Measurements from ENCODE around the gene PTPN23. TPM values are rescaled to one million over a fixed set of nuclear protein-coding genes. Genes with fewer than 3 reads are reported as not detected.

The PTPN23 gene
- total and polyA plus RNA-seq, 2 of the 8 experiments (the other 6 are each of a cell fraction or from before 2014, with no cell fraction given): 2.9 to 46.7 TPM

GRCh38 chr3:47427866-47428265 lies 47.0 kb downstream of the PTPN23 start:
- H2BK5ac ChIP-seq (ENCODE audit: low read depth, low read length): no peak overlapping the region
- H3K56ac ChIP-seq (replicated peaks; ENCODE audit: insufficient read length, low read depth, low read length): no peak overlapping the region
- H3K14ac ChIP-seq (ENCODE audit: insufficient read length): no peak overlapping the region
- H2AK5ac ChIP-seq (ENCODE audit: low read depth, low read length): no peak overlapping the region
- H3K4ac ChIP-seq (replicated peaks; ENCODE audit: insufficient read length, low read depth, low read length): no peak overlapping the region
- no peak overlapping the region for H3K18ac ChIP-seq (ENCODE audit: extremely low read depth, low read length)
- FAIRE-seq: no peak
- H2BK12ac ChIP-seq (ENCODE audit: low read depth, low read length): no peak overlapping the region
- no peaks in the 10 kb centered on the region for H3K27me3 ChIP-seq (replicated peaks in 1 of 4; ENCODE audit: control insufficient read depth in 3 of 4, extremely low read depth in 1 of 4, insufficient read depth in 3 of 4, low read length in 3 of 4)
- H4K91ac ChIP-seq (replicated peaks; ENCODE audit: insufficient read length, low read length): no peak overlapping the region
- no peak overlapping the region for H3K4me2 ChIP-seq (ENCODE audit: insufficient read depth in 1 of 2, low read depth in 2 of 2, low read length in 2 of 2)
- ChIA-PET CTCF (ENCODE audit: partially characterized antibody) (interaction anchor here (1.2 to 1.5 kb wide), 3 partner anchors 9 to 48 kb away, joined by 3 to 5 read pairs (median 4); partner anchors contain the start of gene SCAP), POLR2A (ENCODE audit: partially characterized antibody) (no interaction called here)
- no peak for DNase-seq (ENCODE audit: low read depth in 1 of 2, low spot score in 2 of 2)
- H3K4me1 ChIP-seq (replicated peaks in 1 of 4; ENCODE audit: control insufficient read depth in 3 of 4, insufficient read depth in 4 of 4, low read length in 3 of 4): peaks cover 0 to 3% (median 0%) of the 10 kb centered on the region in 4 experiments; a peak in 1 of 7 replicates
- H3K9ac ChIP-seq (replicated peaks in 1 of 4; ENCODE audit: extremely low read depth in 1 of 4, low read depth in 3 of 4, low read length in 3 of 4): no peak overlapping the region
- peaks cover 9 to 27% (median 18%) of the 10 kb centered on the region in 4 experiments; a peak in 7 of 8 replicates for H3K36me3 ChIP-seq (ENCODE audit: control insufficient read depth in 2 of 4, insufficient read depth in 4 of 4, low read length in 3 of 4)
- 91% methylated on average over 6 of the region's 6 CpGs; no CpG with 5 or more reads in 1 of the 2 experiments for WGBS, 2 experiments (ENCODE audit: extremely low coverage in 1 of 2, insufficient coverage in 1 of 2, insufficient read length in 1 of 2, insufficient replicate concordance in 2 of 2, low coverage in 1 of 2, low lambda C conversion rate in 2 of 2, missing lambda C conversion rate in 1 of 2)
- no peak overlapping the region for H2BK15ac ChIP-seq (ENCODE audit: low read length)
- H3K9me3 ChIP-seq (ENCODE audit: insufficient read depth in 2 of 2, low read depth in 1 of 2, low read length in 1 of 2): no peaks in the 10 kb centered on the region
- no peak overlapping the region for H2AFZ ChIP-seq (ENCODE audit: low read length)
- H2BK120ac ChIP-seq (replicated peaks; ENCODE audit: low read depth, low read length): no peak overlapping the region
- no peak overlapping the region for H3K4me3 ChIP-seq (ENCODE audit: extremely low read depth in 1 of 4, insufficient read depth in 2 of 4, low read depth in 3 of 4, low read length in 4 of 4)
- H3K23me2 ChIP-seq (ENCODE audit: low read depth, low read length): no peaks in the 10 kb centered on the region
- H4K8ac ChIP-seq (ENCODE audit: extremely low read depth, insufficient read depth, low read length): no peak overlapping the region
- H4K20me1 ChIP-seq (replicated peaks in 1 of 2; ENCODE audit: control insufficient read depth in 1 of 2, insufficient read depth in 2 of 2, low read length in 2 of 2): peaks cover 0 to 9% of the 10 kb centered on the region in 2 experiments
- no peak overlapping the region for H3K23ac ChIP-seq (ENCODE audit: insufficient read length)
- no peak overlapping the region for H2BK20ac ChIP-seq (ENCODE audit: low read length)
- no peak overlapping the region for H3K27ac ChIP-seq (ENCODE audit: low read depth, low read length)
- no peak overlapping the region for H4K5ac ChIP-seq (ENCODE audit: insufficient read length, low read depth, low read length)
- H3K79me1 ChIP-seq (ENCODE audit: low read depth, low read length): 0 out of 2 replicates have a peak, but pooled peaks cover 2% of the 10 kb centered on the region
- no peaks in the 10 kb centered on the region for H3K79me2 ChIP-seq (ENCODE audit: control insufficient read depth in 1 of 2, insufficient read depth in 2 of 2, low read length in 2 of 2)
- TF ChIP-seq CBX8 (IDR thresholded peaks at IDR 0.05; ENCODE audit: borderline replicate concordance, low read depth, low read length) (no peak), KDM4A (IDR thresholded peaks at IDR 0.05; ENCODE audit: low read depth, low read length, severe bottlenecking) (no peak), TAF7 (optimal IDR thresholded peaks at IDR 0.05; ENCODE audit: borderline replicate concordance, low read depth, low read length) (no peak), NANOG (IDR thresholded peaks at IDR 0.05; ENCODE audit: insufficient read depth, low read depth, low read length, poor library complexity, severe bottlenecking) (no peak), RAD21 (IDR thresholded peaks at IDR 0.05 in 1 of 2, conservative IDR thresholded peaks at IDR 0.05 in 1 of 2; ENCODE audit: low read depth in 2 of 2, low read length in 2 of 2) (no peak)
